Right ventricle myocardium superior (tissue), 1 donor: Measurements from ENCODE around the gene CAPZA3. TPM values are rescaled to one million over a fixed set of nuclear protein-coding genes. Genes with fewer than 3 reads are reported as not detected.
"Not testable (repeated sequence)": the region's sequence is repeated elsewhere in the genome, so short reads cannot be mapped to it uniquely, and the experiment has no call there.

Experiments
- ATAC-seq: fragments of 200-7000 bp; cut with Tn5 transposase; one replicate; pipeline ENCODE4 v1.9.1; 2020; ENCODE audit warnings: mild to moderate bottlenecking; ENCODE audit not compliant: poor library complexity
- DNase-seq: peaks from one replicate; pipeline ENCODE4 v3.0.0-alpha.2; 2020
- intact Hi-C: fragments of 100-400 bp; cut with DNase I; formaldehyde crosslinking; loops from one replicate; pipeline ENCODE4 v1.11.2; 2022
- long read RNA-seq: library from polyadenylated mRNA; unstranded; transcript quantifications from one replicate; pipeline ENCODE4 v2.0.0, GENCODE V29; 2021
- total RNA-seq: library from RNA; stranded (reverse); fragmentation: NEBNext Ultra II Directional; extraction: Animal tissue kit (Norgen Biotek cat#: 25700); gene quantifications from one replicate; pipeline ENCODE4 v1.2.1, GENCODE V29; 2021
- donor health status: DM: no; HTN: yes; CAD: no; lungs with severe emphysema.

Gene CAPZA3
- not detected for total RNA-seq
- long read RNA-seq: 0 reads

GRCh38 chr12:18737819-18738218 lies at the start of gene CAPZA3, which contains the start of gene PLCZ1:
TSS of gene CAPZA3 (plus strand) at chr12:18738119. CDS start at chr12:18738269, 150 bp downstream.
TSS of gene PLCZ1 (minus strand) at chr12:18738012. CDS start at chr12:18737371, 641 bp downstream.
- no peak for ATAC-seq
- intact Hi-C loops: no loop called here

GRCh38 chr12:18689771-18690170 lies 48.1 kb upstream of the CAPZA3 start:
- no peak for ATAC-seq
- intact Hi-C loops: no loop called here
- no peak for DNase-seq

More at GRCh38 chr12:18737819-18738218, at the start of gene CAPZA3, which contains the start of gene PLCZ1:
- no peak for DNase-seq

- intact Hi-C loops: no loop called here
- ATAC-seq (peak; percentile 80), DNase-seq (no peak)
Measured at GRCh38 chr12:18690653-18691052, 47.3 kb upstream of the CAPZA3 start.

GRCh38 chr12:18693986-18694385 lies 43.9 kb upstream of the CAPZA3 start:
- ATAC-seq, DNase-seq, intact Hi-C loops: not testable (repeated sequence)

- no peak for ATAC-seq
- intact Hi-C loops: no loop called here
Measured at GRCh38 chr12:18696971-18697602, 40.8 kb upstream of the CAPZA3 start.

GRCh38 chr12:18700271-18700670 lies 37.6 kb upstream of the CAPZA3 start:
- no peak for DNase-seq
- intact Hi-C loops: no loop called here
- ATAC-seq: peak; percentile 91

More at GRCh38 chr12:18696971-18697602, 40.8 kb upstream of the CAPZA3 start:
- no peak for DNase-seq

GRCh38 chr12:18703321-18703720 lies 34.6 kb upstream of the CAPZA3 start:
- ATAC-seq: no peak
- no peak for DNase-seq
- intact Hi-C loops: no loop called here

- ATAC-seq (no peak), DNase-seq (no peak)
- intact Hi-C loops: no loop called here
Measured at GRCh38 chr12:18703911-18704310, 34.0 kb upstream of the CAPZA3 start.

- intact Hi-C loops: no loop called here
- no peak for DNase-seq
- ATAC-seq: no peak
Measured at GRCh38 chr12:18706798-18707197, 31.1 kb upstream of the CAPZA3 start.

- intact Hi-C loops: no loop called here
- DNase-seq (no peak), ATAC-seq (no peak)
Measured at GRCh38 chr12:18716236-18716635, 21.7 kb upstream of the CAPZA3 start.

- intact Hi-C loops: no loop called here
- ATAC-seq (no peak), DNase-seq (no peak)
Measured at GRCh38 chr12:18718462-18718861, 19.5 kb upstream of the CAPZA3 start.

GRCh38 chr12:18719922-18720510 lies 17.9 kb upstream of the CAPZA3 start:
- ATAC-seq: no peak
- intact Hi-C loops: no loop called here
- no peak for DNase-seq

GRCh38 chr12:18720690-18721089 lies 17.2 kb upstream of the CAPZA3 start:
- ATAC-seq: no peak
- intact Hi-C loops: no loop called here

GRCh38 chr12:18721452-18721851 lies 16.5 kb upstream of the CAPZA3 start:
- DNase-seq (no peak), ATAC-seq (no peak)
- intact Hi-C loops: no loop called here

More at GRCh38 chr12:18720690-18721089, 17.2 kb upstream of the CAPZA3 start:
- DNase-seq: no peak

GRCh38 chr12:18723752-18724151 lies 14.2 kb upstream of the CAPZA3 start:
- intact Hi-C loops: no loop called here
- no peak for DNase-seq

GRCh38 chr12:18731156-18731555 lies 6.8 kb upstream of the CAPZA3 start:
- DNase-seq (no peak), ATAC-seq (no peak)
- intact Hi-C loops: no loop called here

More at GRCh38 chr12:18723752-18724151, 14.2 kb upstream of the CAPZA3 start:
- ATAC-seq: no peak

GRCh38 chr12:18747895-18748294 lies 10.0 kb downstream of the CAPZA3 start:
- no peak for DNase-seq
- peak; percentile 21 for ATAC-seq
- intact Hi-C loops: no loop called here

- intact Hi-C loops: no loop called here
- no peak for DNase-seq
- no peak for ATAC-seq
Measured at GRCh38 chr12:18749386-18749957, 11.6 kb downstream of the CAPZA3 start.

- ATAC-seq: peak; percentile 25
- DNase-seq: no peak
- intact Hi-C loops: no loop called here
Measured at GRCh38 chr12:18750085-18750484, 12.2 kb downstream of the CAPZA3 start.

- intact Hi-C loops: no loop called here
- no peak for ATAC-seq
- no peak for DNase-seq
Measured at GRCh38 chr12:18751866-18752265, 13.9 kb downstream of the CAPZA3 start.
